ENCODE measurements around the gene SNRPN.
A peak's percentile ranks its signal among the peaks of the same experiment; 100 is the strongest.
"Not testable (repeated sequence)": the region's sequence is repeated elsewhere in the genome, so short reads cannot be mapped to it uniquely, and the experiment has no call there.

Gene SNRPN

DNA sequence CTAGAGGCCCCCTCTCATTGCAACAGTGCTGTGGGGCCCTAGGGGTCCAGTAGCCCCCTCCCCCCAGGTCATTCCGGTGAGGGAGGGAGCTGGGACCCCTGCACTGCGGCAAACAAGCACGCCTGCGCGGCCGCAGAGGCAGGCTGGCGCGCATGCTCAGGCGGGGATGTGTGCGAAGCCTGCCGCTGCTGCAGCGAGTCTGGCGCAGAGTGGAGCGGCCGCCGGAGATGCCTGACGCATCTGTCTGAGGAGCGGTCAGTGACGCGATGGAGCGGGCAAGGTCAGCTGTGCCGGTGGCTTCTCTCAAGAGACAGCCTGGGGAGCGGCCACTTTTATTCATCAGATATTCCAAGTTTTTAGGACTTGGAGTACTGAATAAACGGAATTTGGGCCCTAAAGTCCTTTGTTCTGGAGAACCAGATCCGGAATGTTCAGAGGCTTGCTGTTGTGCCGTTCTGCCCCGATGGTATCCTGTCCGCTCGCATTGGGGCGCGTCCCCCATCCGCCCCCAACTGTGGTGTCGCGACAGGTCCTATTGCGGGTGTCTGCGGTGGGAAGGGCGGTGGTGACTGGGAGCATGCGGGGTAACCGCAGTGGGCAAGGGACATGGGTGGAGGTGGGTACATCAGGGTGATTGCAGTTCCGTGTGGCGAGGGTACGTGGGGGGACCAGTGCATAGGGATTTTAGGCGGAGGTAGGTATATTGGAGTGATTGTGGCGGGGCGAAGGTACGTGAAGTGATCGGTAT, at the start of gene SNRPN, which contains the start of gene SNURF:
SNRPN (plus strand) TSS at position 205 of the 748 bp plus-strand sequence. CDS start 19,467 bp downstream, outside the sequence.
SNURF (plus strand) TSS at position 205 of the 748 bp plus-strand sequence; CDS start at position 267, 62 bp downstream.
- peak; percentile 45 for DNase-seq (ENCODE audit: low read depth)

DNA sequence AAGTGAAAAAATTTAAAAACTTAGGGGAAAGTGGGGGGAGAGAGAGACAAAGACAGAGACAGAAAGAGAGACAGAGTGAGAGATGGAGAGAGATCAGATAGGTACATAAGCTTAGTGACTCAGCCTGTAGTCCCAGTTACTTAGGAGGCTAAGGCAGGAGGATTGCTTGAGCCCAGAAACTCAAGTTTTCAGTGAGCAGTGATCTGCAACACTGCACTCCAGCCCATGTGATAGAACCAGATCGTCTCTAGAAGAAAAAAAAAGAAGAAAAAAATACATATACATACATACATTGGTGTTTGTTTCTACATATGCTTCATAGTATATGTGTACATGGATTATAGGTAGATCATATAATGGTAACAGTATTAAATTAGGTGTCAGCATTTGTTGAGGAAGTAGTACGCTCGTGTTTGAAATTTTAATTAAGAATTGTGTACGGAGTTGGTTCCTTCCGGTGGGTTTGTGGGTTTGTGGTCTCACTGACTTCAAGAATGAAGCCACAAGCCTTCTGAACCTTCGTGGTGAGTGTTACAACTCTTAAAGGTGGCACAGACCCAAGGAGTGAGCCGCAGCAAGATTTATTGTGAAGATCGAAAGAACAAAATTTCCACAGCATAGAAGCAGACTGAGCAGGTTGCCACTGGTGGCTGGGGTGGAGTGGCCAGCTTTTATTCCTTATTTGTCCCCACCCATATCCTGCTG, 38.3 kb upstream of the SNRPN start:
- DNase-seq (ENCODE audit: low read depth): no peak

DNA sequence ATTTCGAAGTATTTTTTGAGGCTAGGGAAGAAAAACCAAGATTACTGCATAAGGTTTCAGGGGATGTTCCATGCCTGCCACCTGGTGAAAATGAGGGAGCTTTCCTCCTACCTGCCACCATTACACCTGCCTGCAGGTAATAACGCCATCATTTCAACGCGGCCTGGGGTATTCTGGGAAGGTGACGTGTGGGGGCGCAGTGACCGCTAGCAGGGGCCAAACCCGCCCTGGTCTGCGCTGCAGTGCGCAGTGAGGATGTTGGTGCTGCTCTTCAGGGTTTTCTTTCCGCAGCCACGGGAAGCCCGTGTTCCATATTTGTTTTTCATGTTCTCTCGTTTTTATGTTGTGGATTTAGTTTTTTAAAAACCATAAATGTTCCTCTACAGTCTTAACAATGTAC, 37.4 kb upstream of the SNRPN start:
- no peak for DNase-seq (ENCODE audit: low read depth)

DNA sequence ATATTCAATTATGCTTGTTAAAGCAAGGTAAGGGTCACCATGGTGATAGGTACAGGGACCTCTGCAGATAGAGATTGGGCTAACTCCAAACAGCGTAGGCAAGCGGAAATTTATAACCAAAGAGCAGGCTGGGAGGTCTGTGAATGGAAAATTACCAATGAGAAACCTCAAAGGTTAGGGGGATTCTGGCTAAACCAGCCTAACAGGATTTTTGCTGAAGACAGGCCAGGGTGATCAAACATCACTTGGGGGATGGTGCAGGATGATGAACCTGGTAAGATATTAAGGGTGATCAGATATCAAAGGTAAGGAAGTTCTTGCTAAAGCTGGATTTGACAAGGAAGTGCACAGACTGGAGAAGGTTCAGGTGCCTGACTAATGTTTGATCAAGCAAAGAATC, 35.3 kb upstream of the SNRPN start:
- no peak for DNase-seq (ENCODE audit: low read depth)

GRCh38 chr15:24922781-24923180, 32.0 kb upstream of the SNRPN start:
- DNase-seq (ENCODE audit: low read depth): not testable (repeated sequence)

GRCh38 chr15:24924153-24924552, 30.6 kb upstream of the SNRPN start:
- DNase-seq (ENCODE audit: low read depth): no peak

- DNase-seq (ENCODE audit: low read depth): no peak
These were observed 30.2 kb upstream of the SNRPN start for GRCh38 chr15:24924621-24925020.

GRCh38 chr15:24931874-24932732, 22.7 kb upstream of the SNRPN start:
- DNase-seq (ENCODE audit: low read depth): not testable (repeated sequence)

DNA sequence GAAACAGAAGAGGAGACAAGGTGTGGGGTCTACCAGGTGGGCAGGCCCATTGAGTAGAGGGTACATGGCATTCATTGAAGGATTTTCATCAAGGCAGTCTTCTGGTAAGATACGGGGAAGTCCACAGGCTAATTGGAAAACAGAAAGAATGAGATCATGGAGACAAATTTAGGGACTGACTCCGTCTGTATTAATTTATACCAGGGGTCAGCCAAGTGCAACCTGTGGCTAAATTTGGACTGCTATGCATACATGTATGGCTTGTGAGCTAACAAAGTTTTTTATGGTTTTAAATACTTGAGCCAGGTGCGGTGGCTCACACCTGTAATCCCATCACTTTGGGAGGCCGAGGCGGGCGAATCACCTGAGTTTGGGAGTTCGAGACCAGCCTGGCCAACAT, 21.1 kb upstream of the SNRPN start:
- no peak for DNase-seq (ENCODE audit: low read depth)

- not testable (repeated sequence) for DNase-seq (ENCODE audit: low read depth)
These were observed 16.6 kb upstream of the SNRPN start for GRCh38 chr15:24938224-24938623.

DNA sequence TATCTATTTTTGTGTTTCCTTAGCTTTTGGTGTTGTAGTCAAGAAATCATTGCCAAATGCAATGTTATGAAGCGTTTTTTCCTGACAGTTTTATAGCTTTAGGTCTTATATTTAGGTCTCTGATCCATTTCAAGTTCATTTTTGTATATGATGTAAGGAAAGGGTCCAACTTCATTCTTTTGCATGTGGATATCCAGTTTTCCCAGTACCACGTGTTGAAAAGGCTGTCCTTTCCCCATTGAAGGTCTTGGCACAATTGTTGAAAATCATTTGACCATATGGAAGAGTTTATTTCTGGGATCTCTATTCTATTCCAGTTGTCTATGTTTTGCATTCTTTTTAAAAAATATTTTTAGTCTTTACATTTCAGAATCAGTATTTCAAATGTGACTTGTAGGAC, 14.6 kb upstream of the SNRPN start:
- no peak for DNase-seq (ENCODE audit: low read depth)

DNA sequence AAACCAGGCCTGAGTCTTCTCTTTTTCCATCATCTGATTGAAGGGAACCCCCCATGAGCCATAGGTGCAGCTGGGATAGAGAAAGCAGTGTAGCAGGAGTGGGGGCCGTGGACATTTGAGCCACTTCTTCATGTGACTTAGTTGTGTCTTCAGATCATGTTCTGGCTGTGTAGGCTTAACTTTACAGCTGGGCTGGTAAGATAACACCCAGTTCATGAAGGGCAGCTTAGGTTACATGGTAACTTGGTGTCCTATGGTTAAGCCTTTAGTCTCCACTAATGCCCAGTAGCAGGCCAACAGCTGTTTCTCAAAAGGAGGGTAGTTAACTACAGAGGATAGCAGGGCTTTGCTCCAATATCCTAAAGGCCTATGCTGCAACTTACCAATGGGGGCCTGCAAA, 11.4 kb upstream of the SNRPN start:
- no peak for DNase-seq (ENCODE audit: low read depth)

- DNase-seq (ENCODE audit: low read depth): no peak
These were observed 9.8 kb upstream of the SNRPN start for GRCh38 chr15:24944954-24945353.

DNA sequence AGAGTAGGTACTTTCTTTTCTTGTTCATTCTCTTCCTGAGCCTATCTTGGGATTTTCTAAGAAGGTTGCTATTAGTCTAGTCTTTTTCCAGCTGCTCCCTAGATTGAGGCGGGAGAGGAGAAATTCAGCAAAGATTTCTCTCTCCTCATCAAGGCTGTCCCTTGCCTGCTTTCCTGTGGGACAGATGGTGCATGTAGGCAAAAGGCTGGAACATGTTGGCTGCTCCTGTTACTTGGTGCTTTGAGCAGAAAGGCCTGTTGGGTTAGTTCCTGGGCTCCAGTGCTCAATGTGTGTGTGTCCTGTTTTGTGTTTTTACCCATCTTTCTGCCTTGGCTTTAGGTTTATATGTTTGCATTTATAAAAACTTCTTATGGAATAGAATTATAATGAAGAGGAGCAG, 9.1 kb upstream of the SNRPN start:
- no peak for DNase-seq (ENCODE audit: low read depth)

- no peak for DNase-seq (ENCODE audit: low read depth)
These were observed 6.3 kb upstream of the SNRPN start for GRCh38 chr15:24948495-24948894.

- peak; percentile 3 for DNase-seq (ENCODE audit: low read depth)
These were observed 739 bp downstream of the SNRPN start for GRCh38 chr15:24955531-24955921.

- DNase-seq (ENCODE audit: low read depth): peak; percentile 63
These were observed 1.5 kb downstream of the SNRPN start for GRCh38 chr15:24956111-24956838.

DNA sequence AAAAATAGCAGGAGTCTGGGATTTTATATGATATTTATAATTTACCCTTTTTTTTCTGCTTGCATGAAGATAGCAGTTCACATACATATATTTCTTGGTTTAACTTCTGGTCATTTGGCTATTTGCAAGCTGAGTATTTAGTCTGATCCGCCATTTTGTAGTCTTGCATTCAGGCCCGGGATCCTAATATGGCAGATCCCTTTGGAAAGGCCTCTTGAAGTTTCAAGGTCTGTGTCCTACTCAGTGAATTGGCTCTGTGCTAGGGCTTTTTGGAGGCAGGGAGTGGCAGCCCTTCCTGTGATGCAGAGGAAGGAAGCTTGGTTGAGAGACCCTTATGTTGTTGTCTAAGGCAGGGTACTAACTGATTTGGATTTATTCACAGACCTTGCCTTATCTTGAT, 2.9 kb downstream of the SNRPN start:
- no peak for DNase-seq (ENCODE audit: low read depth)

DNA sequence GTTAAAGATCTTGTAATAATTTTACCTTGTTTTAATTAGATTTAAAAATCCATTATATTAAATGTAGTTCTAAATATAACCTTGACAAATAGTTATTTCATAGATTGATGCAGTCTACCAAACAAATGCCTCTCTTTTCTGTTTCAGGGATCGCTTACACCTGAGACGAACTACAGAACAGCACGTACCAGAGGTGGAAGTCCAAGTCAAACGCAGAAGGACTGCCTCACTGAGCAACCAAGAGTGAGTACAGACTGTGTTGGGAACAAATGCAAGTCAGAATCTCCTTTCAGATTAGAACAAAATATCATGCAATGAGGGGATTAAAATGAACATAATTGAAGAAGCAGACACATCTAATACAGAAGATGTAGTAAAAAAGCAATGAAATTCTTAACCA, 7.2 kb downstream of the SNRPN start:
- no peak for DNase-seq (ENCODE audit: low read depth)

DNA sequence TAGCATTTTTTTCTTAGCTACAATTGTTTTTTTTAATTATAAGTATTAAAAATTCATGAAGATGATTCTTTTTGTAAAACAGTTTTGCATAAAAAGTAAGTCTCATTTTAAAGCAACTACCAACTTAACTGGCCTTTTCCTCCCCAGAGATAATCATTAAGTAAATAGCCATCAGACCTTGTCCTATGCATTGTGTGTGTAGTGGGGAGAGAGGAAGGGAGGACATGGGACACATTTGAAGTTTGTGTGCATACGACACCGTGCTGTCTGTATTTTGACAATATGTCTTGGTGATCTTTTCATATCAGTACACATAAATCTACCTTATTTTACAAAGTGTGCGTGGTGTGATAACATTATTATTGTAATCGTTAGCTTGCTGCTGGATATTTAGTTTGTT, 8.1 kb downstream of the SNRPN start:
- no peak for DNase-seq (ENCODE audit: low read depth)

- no peak for DNase-seq (ENCODE audit: low read depth)
These were observed 11.7 kb downstream of the SNRPN start for GRCh38 chr15:24966364-24967103.

Data from activated T-cell treated with anti-CD3 and anti-CD28 coated beads for 1 hour (primary cell).